Activated naive CD4-positive, alpha-beta T cell treated with Interleukin-2 at 50 U/mL for 16 hours (primary cell): ENCODE data around the gene KRT33A.
"Not testable (repeated sequence)": the region's sequence is repeated elsewhere in the genome, so short reads cannot be mapped to it uniquely, and the experiment has no call there.

Experiments
- DNase-seq: peaks from one replicate; pipeline ENCODE4 v3.0.0-alpha.2; 2020

KRT33A gene

GRCh38 chr17:41360296-41360995 lies 9.8 kb upstream of the KRT33A start:
- no peak for DNase-seq

GRCh38 chr17:41354536-41354935 lies 3.9 kb upstream of the KRT33A start:
- no peak for DNase-seq

- DNase-seq = no peak
These were observed 2.2 kb upstream of the KRT33A start for GRCh38 chr17:41352597-41353366.

GRCh38 chr17:41351177-41351576 lies 549 bp upstream of the KRT33A start:
- no peak for DNase-seq

GRCh38 chr17:41347869-41348760 lies 2.5 kb downstream of the KRT33A start:
- no peak for DNase-seq

- DNase-seq = not testable (repeated sequence)
These were observed 4.2 kb downstream of the KRT33A start for GRCh38 chr17:41346421-41346820.

- no peak for DNase-seq
These were observed 4.6 kb downstream of the KRT33A start for GRCh38 chr17:41345992-41346391.

- DNase-seq = no peak
These were observed 7.6 kb downstream of the KRT33A start for GRCh38 chr17:41343029-41343428.

GRCh38 chr17:41340934-41341861 lies 9.4 kb downstream of the KRT33A start:
- peak; percentile 54 for DNase-seq

GRCh38 chr17:41340494-41340893 lies 10.1 kb downstream of the KRT33A start:
- DNase-seq = no peak

- DNase-seq = no peak
These were observed 11.0 kb downstream of the KRT33A start for GRCh38 chr17:41339571-41340172.

GRCh38 chr17:41338961-41339485 lies 11.6 kb downstream of the KRT33A start:
- DNase-seq = peak; percentile 41

- no peak for DNase-seq
These were observed 14.9 kb downstream of the KRT33A start for GRCh38 chr17:41335747-41336146.

GRCh38 chr17:41334385-41335305 lies 16.0 kb downstream of the KRT33A start:
- DNase-seq = no peak

GRCh38 chr17:41333836-41334235 lies 16.8 kb downstream of the KRT33A start:
- no peak for DNase-seq

GRCh38 chr17:41333098-41333497 lies 17.5 kb downstream of the KRT33A start:
- DNase-seq = no peak

- DNase-seq = no peak
These were observed 18.4 kb downstream of the KRT33A start for GRCh38 chr17:41332239-41332638.

- no peak for DNase-seq
These were observed 19.0 kb downstream of the KRT33A start for GRCh38 chr17:41331606-41332005.

GRCh38 chr17:41329279-41329948 lies 21.2 kb downstream of the KRT33A start:
- no peak for DNase-seq

GRCh38 chr17:41328207-41328606 lies 22.4 kb downstream of the KRT33A start:
- DNase-seq = no peak
